GM21381 (cell line): ENCODE measurements around the gene BICD1.

Experiments
- ATAC-seq: cut with Tn5 transposase; IDR thresholded peaks from one replicate; pipeline ENCODE4 v1.9.1; 2021; ENCODE audit warnings: mild to moderate bottlenecking, moderate library complexity; ENCODE audit not compliant: unreplicated experiment

The BICD1 gene

DNA sequence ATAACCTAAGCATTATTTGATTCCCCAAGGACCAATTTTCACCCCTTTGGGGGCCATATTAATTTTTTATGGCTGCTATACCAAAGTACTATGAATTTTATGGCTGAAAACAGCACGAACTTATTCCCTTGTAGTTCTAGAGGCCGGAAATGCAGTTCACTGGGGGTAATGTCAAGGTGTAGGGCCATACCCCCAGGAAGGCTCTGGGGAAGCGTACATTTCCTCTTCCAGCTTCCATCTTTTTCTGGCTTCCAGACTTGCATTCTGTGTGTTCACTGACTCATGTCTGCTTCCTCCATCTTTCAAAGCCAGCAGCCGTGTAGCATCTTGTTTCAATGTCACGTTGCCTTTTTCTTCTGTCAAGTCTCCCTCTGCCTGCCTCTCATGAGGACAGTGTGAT lies 133.5 kb downstream of the BICD1 start:
- ATAC-seq, result no peak

DNA sequence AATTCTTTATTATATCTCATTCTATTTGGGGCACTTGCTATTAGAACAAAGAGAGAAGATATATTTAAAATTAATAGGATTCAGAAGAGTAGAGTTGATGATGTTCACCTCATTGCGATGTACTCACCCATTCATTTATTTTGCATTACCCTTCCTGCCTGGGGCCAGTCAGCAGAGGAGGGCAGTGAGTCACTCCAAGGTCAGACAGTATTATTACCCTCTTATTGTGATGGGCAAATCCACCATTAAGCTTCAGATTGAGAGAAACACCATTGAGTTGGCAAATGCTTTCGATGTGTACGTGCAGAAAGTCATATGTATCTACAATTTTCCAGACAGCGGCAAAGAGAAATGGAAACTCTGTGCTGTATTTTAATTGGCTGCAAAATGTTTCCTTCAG lies 134.2 kb downstream of the BICD1 start:
- no peak for ATAC-seq

DNA sequence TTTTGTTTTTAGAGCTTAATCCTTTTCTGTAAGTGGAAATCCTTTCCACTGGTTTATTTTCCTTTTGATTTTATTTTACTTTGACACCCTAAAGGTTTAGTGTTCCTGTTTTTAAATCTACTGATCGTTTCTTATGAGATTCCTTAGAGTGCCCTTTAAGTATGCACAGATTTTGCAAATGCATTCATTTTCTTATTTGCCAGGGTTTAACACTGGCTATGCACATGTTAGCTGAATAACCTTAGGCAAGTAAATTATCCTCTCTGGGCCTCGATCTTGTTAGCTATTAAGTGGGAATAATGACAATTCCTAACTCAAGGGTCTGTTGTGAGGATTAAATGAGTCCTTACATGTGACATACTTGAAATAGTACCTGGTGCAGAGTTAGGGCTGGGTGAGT lies 136.0 kb downstream of the BICD1 start:
- ATAC-seq, result no peak

DNA sequence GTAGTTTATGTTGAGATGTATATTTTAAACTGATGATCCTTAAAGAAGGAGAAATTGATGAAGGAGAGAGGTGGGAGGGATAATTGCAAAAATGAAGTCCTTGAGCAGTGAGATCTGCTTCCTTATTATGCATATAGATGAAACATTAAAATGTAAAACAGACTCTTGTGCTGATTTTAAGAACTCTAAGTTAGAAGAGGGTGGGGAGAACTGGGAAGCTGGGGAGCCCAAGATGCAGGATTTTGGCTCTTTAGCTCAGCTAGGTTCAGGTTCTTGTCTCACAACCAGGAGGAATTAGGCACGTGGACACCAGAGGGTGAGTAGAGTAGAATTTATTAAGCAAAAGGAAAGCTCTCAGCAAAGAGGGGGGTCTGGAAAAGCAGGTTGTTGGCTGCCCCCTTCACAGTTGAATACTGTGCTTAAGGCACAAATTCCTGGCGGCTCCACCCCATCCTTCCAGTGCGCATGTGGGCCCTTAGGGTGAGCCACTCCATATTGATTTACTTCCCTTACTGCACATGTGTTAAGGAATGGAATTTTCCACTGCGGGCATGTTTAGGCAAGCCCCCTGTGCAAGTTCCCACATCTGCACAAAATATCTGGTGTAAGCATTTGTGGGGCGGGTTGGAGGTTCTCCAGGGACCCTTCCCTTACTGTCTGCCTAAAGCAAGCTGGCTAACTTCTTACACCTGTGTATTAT lies 141.9 kb downstream of the BICD1 start:
- ATAC-seq, result no peak

DNA sequence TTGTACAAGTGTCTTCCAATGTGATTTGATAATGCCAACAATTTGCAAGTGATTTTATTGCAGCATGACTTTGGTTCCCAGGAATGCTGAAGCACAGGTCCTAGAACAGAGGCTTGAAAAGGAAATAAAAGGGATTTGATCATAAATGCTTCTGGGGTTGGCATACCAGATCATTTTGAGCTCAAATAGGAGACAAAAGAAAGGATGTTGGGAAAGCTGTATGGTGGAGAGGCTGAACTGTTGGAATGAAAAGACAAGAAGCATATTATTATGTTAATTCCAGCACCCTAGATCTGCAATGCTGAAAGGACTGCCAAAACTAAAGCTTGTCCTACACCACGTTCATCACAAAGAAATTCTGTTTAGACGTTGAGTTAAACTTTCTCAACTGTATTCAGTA lies 143.1 kb downstream of the BICD1 start:
- ATAC-seq, result no peak

DNA sequence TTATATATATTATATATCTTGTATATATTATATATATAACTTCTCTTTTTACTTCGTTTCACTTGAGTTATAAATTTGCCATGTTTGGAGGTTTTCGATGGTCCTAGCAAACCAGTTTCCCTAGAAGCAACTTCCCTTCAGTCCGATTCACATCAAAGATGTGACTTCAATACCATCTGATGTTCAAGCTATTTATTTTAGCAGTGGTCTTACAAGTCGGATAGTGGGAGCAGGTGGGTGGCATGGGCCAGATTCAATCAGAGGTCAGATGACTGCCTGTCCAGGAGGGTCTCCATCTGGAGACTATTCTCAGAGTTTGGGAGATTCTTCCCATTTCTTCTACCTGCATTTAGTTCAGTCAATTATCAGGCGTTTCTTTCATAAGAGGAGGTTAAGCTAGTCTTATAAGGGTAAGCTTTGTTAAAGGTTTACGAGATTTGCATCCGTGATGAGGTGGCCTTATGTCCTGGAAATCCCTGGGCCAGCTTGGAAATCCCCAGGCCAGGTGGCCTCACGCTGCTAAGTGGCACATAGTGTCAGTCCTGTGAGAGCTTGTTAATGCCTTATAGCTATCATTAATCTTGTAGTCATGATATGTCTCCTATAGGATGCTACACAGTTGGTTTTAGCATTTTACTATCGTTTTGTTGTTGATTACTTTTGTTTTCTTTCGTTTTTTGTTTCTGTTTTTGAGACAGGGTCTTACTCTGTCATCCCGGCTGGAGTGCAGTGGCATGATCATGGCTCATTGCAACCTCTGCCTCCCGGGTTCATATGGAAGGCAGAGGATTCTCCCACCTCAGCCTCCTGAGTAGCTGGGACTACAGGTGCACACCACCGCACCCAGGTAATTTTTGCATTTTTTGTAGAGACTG lies 145.8 kb downstream of the BICD1 start:
- ATAC-seq, result no peak

DNA sequence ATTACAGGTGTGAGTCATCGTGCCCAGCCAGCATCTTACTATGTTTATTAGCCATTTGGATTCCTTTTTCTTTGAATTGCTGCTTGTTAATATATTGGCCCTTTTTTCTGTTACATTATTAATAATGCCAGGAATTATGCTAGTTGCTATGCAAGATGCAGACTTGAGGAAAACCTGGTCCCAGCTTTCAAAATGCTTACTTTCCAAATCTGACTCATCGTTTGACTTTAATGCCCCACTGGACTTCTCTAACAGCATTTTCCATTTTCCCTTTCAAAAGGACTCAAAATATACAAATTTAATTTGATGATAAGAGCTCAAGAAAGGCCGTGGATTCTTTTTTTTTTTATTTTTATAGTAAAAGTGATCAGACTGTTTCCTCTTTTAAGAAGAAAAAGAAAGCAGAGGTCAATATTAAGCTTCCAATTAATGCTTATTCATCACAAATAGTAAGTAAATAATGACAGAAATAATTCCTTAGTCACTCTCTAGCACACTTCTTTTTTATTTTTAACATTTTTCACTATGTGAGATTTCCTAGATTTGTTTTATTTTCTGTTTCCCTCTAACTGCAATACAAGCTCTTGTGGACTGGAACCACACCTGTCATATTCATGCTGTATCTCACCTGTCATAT lies 146.6 kb downstream of the BICD1 start:
- no peak for ATAC-seq

DNA sequence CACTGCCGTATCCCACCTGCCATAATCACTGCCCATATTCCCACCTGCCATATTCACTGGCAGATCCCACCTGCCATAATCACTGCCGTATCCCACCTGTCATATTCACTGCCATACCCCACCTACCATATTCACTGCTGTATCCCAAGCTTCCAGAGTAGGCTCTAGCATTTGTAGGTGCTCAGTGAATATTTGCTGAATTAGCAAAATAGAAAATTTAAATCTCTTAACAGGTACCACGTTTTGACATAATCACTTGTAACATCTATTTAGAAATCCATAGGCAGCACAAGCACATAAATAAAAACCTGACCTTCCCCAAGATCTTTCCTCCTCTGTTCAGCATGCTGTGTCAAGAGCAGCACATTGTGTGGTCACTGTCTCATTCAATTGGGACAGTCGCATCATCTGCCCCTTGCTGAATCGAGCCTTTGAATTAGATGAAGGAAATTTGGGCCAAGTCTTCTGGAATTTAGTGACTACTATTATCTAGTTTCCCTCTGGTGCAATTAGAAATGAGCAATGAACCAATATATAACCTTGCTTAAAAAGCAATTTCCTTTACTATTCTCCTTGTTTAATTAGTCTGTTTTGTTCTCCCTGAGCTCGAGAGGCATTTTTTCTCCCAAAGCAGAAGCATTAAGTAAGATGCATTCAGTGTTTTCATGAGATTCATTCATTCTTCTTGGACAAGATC lies 147.8 kb downstream of the BICD1 start:
- ATAC-seq, result no peak

DNA sequence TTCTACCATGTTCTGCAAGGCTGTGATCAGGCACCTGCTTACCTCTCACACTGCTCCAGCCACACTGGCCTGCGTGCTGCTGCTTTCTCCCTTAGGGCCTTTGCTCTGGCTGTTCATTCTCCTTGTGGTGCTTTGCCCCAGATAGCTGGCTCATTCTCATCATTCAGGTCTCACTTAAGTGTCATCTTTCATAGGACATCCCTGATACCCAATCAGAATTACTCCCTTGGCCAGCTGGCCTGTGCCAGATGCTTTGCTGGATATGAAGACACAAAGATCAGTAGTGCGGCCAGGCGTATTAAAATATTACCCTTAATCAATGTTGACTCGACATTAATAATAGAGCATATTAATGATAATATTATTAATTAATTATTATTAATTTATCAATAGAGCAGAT lies 148.9 kb downstream of the BICD1 start:
- no peak for ATAC-seq

DNA sequence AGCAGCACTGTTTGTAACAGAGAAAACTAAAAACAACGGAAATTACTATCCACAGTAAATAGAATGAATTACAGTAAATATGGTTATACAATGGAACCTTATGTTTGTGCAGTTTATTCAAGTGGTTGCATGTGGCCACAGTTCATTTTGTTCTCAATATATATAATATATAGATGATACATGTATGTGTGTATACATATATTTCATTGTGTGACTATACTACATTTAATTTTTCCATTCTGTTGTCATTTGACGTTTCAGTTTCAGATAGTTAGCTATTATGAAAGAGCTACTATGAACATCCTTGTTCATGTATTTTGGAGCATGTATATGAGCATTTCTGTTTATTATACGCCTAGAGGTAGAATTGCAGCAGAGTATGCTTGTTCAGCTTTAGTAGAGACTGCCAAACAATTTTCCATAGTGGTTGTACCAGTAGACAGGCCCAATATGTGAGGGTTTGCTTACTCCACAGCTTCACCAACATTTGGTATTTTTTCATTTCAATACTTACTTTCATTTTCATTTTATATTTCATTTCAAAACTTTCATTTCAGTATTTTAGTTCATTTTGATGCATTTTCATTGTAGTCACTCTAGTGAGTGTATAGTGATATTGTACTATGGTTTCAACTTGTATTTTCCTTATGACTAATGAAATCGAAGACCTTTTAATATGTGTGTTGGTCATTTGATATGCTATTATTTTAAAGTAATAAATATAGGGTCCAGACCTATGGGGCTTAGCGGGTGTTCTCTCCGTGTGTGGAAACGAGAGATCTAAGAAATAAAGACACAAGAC lies 151.2 kb downstream of the BICD1 start:
- ATAC-seq, result no peak

DNA sequence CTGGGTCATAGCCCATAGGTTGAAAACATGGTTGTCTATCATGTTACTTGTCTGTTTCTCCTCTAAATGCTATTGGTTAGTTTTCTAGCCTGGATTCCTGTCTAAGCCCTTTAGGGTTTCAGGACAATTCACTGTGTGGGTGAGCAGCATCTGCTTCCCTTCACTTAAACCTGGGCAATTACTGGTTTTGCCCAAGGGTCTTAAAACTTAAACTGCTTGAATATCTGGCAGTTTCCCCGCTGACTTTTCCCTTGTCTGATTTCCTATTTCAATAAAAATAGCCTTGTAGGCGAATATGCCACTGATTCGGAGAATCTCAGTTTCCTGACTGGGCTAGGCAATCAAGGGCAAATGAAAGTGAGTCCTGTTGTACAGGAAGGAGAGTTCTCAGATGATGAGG lies 154.0 kb downstream of the BICD1 start:
- no peak for ATAC-seq

DNA sequence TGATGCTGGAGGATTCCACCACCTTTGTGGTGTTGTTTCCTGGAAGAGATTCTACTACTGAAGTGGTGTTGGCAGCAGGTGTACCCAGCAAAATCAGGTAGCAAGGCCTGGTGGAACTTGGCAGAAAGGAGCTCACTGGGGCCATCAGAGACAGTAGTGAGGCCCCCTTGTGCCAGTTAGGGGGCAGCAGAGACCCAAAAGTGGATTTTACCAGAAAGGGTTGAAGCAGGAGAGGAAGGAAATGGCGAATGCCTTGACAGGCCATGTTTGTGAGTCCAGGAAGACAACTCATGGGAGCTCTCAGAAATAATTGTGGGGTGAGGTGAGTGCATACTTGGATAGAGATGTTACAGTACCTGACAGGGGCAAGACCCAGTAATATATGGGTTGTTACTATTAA lies 155.0 kb downstream of the BICD1 start:
- ATAC-seq, result no peak

DNA sequence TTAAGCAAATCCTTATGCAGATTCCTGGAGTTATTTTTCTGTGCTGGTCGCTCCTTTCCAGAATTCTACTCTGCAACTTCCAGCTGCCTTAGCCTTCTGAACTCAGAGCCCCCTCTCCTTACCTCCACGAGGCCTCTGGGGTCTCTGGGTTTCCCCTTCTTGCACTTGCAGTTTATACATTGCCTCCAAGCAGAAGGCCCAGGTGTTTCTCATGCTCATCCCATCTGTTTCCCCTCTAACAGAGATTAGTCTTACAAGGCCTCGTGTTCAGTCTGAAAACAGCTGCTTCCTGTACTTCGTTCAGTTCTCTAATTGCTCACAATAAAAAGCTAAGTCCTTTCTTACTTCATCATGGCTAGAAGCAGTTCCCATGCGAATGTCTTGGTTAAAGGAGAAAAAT lies 158.3 kb downstream of the BICD1 start:
- no peak for ATAC-seq

DNA sequence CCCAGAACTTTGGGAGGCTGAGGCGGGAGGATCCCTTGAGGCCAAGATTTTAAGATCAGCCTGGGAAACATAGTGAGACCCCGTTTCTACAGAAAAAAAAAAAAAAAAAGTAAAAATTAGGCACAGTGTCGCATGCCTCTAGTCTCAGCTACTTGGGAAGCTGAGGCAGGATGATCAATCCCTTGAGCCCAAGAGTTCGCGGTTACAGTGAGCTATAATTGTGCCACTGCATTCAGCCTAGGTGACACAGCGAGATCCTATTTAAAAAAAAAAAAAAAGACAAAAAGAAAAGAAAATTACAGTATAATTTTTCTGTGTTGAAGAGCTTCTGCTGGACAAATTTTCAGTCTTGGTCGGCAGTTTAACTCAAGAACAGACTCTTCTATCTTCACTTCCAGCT lies 158.8 kb downstream of the BICD1 start:
- no peak for ATAC-seq

DNA sequence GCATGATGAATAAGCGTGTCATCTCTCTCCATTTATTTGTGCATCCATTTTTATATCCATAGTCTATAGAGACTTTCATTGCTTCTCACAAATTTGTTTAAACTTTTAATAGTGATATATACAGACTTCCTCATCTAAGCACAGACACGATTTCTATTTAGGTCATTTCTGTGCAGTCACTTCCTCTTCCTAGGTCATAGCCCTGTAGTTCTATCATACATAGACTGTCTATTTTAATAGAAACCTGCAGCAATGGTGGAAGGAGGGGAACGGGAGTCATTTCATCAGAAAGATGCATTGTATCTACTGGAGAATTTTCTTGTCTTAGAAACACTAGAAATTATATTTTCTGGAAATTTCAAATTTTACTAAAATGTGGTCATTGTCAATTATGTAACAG lies 159.3 kb downstream of the BICD1 start:
- no peak for ATAC-seq

DNA sequence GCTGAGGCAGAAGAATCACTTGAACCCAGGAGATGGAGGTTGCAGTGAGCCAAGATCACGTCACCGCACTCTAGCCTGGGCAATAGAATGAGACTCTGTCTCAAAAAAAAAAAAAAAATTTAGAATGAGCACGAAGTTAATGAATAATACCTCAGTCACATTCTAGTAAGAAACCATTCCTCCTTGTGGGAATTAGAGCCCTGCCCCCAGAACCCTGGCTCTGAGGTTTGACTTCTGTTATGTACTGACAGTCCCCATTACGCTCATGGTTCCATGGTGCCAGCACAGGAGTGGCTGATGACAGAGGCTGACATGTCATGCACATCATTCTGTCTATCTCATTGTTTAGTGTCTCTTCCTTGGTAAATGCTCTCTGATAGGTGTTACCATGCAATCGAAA lies 160.1 kb downstream of the BICD1 start:
- ATAC-seq, result no peak

DNA sequence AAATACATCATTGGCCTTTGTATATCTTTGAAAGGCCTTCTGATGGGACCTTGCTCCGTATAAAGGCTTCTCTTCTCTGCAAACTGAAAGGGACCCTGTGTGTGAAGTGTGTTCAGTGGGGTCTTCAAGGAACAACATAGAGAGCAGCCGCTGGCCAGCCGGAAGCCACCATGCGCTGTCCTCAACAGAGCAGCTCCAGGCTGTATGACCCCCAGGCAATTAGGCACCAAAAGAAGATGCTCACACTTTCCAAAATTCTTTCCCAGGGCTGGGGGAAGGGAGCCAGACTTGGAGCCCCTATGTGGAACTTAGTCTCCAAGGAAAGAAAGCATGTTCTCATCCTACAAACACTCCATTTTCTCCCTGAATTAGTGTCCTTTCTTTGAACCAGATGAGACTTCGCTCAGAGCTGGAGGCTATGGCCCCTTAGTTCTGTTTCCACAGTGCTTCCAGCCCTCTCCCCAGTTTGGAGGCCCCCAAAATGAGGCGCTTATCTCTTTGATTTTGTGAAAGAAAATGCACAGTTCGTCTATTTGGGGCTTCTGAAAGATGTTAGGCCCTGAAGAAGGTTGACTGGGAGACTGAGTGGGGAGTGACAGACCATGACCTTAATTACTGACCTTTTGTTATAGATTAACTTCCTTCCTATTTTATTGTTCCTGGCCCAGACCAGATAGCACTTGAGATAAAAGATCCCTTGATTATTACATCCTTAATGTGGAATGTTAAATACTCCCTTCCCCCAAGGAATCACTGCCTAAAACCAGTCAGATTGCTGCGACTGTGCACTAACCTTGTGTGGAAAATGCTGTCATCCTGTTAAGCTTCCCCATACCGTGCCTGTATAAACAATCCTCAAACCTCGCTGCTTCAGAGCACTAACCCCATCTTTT lies 164.4 kb downstream of the BICD1 start:
- ATAC-seq, result no peak

DNA sequence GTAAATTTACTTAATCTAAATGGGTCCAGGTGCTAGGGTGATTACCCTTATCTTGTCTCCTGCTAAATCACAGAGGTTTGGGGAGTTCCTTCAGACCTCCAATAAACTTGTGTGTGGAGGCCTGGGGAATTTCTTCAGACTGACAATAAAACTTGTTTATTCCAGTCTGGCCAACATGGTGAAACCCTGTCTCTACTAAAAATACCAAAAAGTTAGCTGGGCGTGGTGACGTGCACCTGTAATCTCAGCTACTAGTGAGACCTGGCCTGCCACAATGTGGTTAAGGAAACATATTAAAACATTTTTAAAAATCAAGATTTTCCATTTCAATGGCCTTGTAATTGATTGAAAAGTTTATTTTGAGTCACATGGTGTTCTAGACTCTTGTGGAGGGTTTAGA lies 165.8 kb downstream of the BICD1 start:
- ATAC-seq, result no peak

DNA sequence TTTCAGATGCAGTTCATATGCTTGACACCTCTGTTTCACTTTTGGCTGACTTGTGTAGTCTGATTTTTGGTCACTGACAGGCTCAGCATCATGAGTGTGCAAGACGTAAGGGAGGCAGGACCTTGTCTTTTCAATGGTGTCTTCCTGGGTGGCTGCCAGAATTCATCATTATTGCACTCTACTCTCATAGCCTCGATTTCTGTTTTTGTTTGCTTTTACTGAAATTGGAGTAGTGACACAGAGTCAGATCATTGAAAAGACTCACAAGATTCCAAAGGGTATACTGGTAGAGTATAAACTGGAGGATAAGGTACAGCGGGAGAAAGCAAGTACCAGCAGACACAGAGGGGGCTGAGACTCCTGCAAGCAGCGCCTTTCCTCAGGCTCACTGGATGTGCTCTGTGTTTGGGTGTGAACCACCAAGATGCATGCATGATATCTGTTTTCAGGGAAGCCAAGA lies 166.4 kb downstream of the BICD1 start:
- ATAC-seq, result peak; percentile 59
